Vagina (tissue), 2 donors: ENCODE results near the gene RNF208. TPM values are rescaled to one million over a fixed set of nuclear protein-coding genes. Genes with fewer than 3 reads are reported as not detected.
A peak's percentile ranks its signal among the peaks of the same experiment; 100 is the strongest.

Source experiments
- DNase-seq, 2 donors: peaks; one replicate each; pipeline ENCODE4 v3.0.0-alpha.2; 2017; ENCODE audit errors: extremely low spot score in 2 of 2
- H3K27ac ChIP-seq: fragments of 200-600 bp; sonication (generic); one replicate; pipeline ENCODE4 v1.5.1; 2019
- H3K27me3 ChIP-seq: fragments of 200-600 bp; sonication (generic); one replicate; pipeline ENCODE4 v1.5.1; 2019
- H3K36me3 ChIP-seq, 2 donors: fragments of 200-600 bp; sonication (generic); one replicate each; pipeline ENCODE4 v1.5.1; 2017 to 2019
- H3K4me1 ChIP-seq: fragments of 200-600 bp; sonication (generic); one replicate; pipeline ENCODE4 v1.5.1; 2019
- H3K4me3 ChIP-seq, 2 donors: fragments of 200-600 bp; sonication (generic); 1 replicate in 1 of 2; 2 replicates in 1 of 2; pipeline ENCODE4 v1.5.1; 2016 to 2019
- H3K9me3 ChIP-seq: fragments of 200-600 bp; sonication (generic); one replicate; pipeline ENCODE4 v1.5.1; 2019
- POLR2A ChIP-seq, 2 donors: fragments of 450-650 bp; IDR thresholded peaks; one replicate each; pipeline ENCODE4 v1.6.1; 2017; ENCODE audit warnings: antibody characterized with exemption in 2 of 2, mild to moderate bottlenecking in 2 of 2, moderate library complexity in 2 of 2
- POLR2AphosphoS5 ChIP-seq, 2 donors: sonication (generic); formaldehyde crosslinking; IDR thresholded peaks; one replicate each; pipeline ENCODE4 v1.9.0; 2017; ENCODE audit warnings: antibody characterized with exemption in 2 of 2, mild to moderate bottlenecking in 2 of 2, low read depth in 1 of 2; ENCODE audit not compliant: insufficient read depth in 1 of 2
- intact Hi-C: fragments of 100-400 bp; cut with DNase I; formaldehyde crosslinking; loops from one replicate; pipeline ENCODE4 v1.15.1; 2023
- total RNA-seq: library from RNA; depleted of rRNA; stranded (reverse); fragments of >200 nt; gene quantifications from one replicate; pipeline ENCODE4 v1.2.3, GENCODE V29; 2016
- TF ChIP-seq, protein P1 (sequence below), 3 experiments: fragments of 450-650 bp in 2 of 3; fragments of 200-600 bp in 1 of 3; sonication (generic) in 1 of 3; IDR thresholded peaks; one replicate each; pipeline ENCODE4 v1.5.1; 2017 to 2019; ENCODE audit warnings: antibody characterized with exemption in 3 of 3, mild to moderate bottlenecking in 2 of 3, moderate library complexity in 2 of 3

The RNF208 gene
- total RNA-seq, 1 donor from 2014 or later: 0.98 TPM

DNA sequence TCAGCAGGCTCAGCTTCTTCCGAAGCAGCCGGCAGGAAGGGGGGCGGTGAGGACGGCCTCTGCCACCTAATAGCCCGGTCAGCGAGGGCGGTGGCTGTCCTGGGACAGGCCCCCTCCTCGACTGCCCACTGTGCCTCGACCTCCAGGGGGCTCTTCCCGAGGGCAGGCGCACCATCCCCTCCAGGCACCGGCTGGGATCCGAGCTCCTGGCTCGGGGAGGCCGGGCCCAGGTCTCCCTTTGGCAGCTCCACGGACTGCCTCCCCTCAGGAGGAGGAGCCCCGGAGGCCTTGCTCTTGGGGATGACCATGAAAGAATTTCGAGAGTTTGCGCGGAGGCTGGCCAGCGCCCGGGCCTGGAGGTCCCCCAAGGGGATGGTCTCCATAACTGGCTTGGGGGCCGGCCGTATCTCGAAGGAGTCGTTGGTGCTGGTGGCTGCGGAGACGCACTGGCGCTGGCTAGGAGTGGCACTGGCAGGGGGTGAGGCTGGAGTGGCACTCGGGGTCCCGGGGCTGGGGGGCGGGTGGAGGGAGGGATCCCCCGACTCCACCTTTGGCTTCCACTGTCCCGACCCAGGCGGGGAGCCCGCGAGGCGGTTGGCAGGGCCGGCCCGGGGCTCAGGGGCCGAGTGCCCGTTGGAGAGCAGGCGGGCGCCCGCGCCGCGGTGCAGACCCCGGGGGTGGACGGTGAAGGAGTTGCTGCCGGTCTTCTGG, 22.5 kb downstream of the RNF208 start:
- H3K4me1 ChIP-seq: peaks cover 87% of the 10 kb centered on the region
- H3K9me3 ChIP-seq: no peaks in the 10 kb centered on the region
- no peaks in the 10 kb centered on the region for H3K36me3 ChIP-seq
- intact Hi-C loops: no loop called here
- H3K4me3 ChIP-seq: peak overlapping the region; percentile 61 to 72
- TF ChIP-seq, protein P1, sequence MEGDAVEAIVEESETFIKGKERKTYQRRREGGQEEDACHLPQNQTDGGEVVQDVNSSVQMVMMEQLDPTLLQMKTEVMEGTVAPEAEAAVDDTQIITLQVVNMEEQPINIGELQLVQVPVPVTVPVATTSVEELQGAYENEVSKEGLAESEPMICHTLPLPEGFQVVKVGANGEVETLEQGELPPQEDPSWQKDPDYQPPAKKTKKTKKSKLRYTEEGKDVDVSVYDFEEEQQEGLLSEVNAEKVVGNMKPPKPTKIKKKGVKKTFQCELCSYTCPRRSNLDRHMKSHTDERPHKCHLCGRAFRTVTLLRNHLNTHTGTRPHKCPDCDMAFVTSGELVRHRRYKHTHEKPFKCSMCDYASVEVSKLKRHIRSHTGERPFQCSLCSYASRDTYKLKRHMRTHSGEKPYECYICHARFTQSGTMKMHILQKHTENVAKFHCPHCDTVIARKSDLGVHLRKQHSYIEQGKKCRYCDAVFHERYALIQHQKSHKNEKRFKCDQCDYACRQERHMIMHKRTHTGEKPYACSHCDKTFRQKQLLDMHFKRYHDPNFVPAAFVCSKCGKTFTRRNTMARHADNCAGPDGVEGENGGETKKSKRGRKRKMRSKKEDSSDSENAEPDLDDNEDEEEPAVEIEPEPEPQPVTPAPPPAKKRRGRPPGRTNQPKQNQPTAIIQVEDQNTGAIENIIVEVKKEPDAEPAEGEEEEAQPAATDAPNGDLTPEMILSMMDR (IDR thresholded peaks at IDR 0.05): no peak
- TF ChIP-seq POLR2AphosphoS5 (IDR thresholded peaks at IDR 0.05; ENCODE audit: insufficient read depth in 1 of 2, low read depth in 1 of 2) (no peak), POLR2A (IDR thresholded peaks at IDR 0.05) (no peak)
- DNase-seq: no peak
- no peak overlapping the region for H3K27ac ChIP-seq
- no peaks in the 10 kb centered on the region for H3K27me3 ChIP-seq

DNA sequence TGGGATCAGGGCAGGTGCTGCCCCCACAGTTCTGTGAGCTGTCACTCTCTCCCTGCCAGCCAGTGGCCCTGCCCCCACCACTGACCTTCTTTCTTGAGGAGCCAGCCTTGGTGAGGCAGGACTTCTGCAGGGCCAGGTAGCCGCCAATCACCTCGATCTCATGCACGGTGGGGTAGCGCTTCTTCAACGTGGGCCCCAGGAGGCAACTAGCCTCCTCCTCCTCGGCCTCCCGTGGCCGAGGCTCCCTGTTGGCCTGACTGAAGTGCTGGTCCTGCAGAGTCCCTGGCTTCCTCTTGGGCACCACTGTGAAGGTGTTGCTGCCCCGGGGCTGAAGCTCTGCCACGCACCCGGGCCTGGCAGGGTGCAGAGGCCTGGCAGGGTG, 23.1 kb downstream of the RNF208 start:
- Histone ChIP-seq H3K4me1 (peaks cover 87% of the 10 kb centered on the region), H3K9me3 (no peaks in the 10 kb centered on the region), H3K27ac (no peak overlapping the region), H3K4me3 (peak overlapping the region; percentile 61 to 72), H3K36me3 (no peaks in the 10 kb centered on the region), H3K27me3 (no peaks in the 10 kb centered on the region)
- intact Hi-C loops: no loop called here
- TF ChIP-seq POLR2A (IDR thresholded peaks at IDR 0.05) (no peak), POLR2AphosphoS5 (IDR thresholded peaks at IDR 0.05; ENCODE audit: insufficient read depth in 1 of 2, low read depth in 1 of 2) (no peak)
- TF ChIP-seq, protein P1 (IDR thresholded peaks at IDR 0.05): no peak
- no peak for DNase-seq

DNA sequence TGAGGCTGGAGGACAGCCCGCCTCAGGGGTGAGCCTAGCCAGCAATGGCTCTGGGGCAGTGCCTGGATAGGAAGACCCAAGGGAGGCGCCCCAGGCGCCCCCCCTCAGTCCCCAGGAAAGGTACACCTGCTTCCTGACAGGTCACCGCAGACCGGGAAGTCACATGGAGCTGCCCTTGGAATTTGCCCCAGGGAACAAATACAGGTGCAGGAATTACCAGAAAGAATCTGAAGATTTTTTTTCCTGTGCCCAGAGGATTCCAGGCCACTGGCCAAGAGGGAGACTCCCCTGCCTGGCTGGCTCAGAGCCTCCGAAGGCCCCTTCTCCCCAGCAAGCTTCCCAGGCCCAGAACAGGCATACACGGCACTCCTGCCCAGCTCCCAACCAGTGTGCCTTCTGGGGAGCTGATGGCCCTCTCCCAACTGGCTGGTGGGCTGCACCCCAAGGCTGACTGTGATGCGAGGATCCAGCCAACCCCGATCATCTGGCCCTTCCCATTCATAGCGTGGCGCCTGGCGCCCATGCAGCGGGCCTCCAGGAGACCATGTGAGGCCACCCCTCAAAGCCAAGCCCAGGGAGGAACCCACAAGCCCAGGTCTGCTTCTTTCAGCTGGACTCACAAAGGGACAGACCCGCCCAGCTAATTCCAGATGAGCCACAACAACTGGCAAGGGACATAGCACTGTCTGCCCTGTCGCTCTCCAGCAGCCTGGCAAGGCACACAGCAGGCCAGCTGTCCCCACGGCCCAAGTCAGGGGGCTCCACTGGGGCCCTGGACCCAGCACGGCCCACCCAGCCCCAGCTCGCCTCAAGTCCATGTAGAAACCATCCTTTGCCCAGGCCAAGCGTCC, 23.8 kb downstream of the RNF208 start:
- Histone ChIP-seq H3K4me1 (peaks cover 80% of the 10 kb centered on the region), H3K9me3 (no peaks in the 10 kb centered on the region), H3K27me3 (no peaks in the 10 kb centered on the region), H3K36me3 (no peaks in the 10 kb centered on the region), H3K27ac (no peak overlapping the region), H3K4me3 (peak overlapping the region in 1 of 2 donors; percentile 61)
- intact Hi-C loops: no loop called here
- TF ChIP-seq POLR2A (IDR thresholded peaks at IDR 0.05) (no peak), POLR2AphosphoS5 (IDR thresholded peaks at IDR 0.05; ENCODE audit: insufficient read depth in 1 of 2, low read depth in 1 of 2) (no peak)
- TF ChIP-seq, protein P1 (IDR thresholded peaks at IDR 0.05): no peak
- no peak for DNase-seq

DNA sequence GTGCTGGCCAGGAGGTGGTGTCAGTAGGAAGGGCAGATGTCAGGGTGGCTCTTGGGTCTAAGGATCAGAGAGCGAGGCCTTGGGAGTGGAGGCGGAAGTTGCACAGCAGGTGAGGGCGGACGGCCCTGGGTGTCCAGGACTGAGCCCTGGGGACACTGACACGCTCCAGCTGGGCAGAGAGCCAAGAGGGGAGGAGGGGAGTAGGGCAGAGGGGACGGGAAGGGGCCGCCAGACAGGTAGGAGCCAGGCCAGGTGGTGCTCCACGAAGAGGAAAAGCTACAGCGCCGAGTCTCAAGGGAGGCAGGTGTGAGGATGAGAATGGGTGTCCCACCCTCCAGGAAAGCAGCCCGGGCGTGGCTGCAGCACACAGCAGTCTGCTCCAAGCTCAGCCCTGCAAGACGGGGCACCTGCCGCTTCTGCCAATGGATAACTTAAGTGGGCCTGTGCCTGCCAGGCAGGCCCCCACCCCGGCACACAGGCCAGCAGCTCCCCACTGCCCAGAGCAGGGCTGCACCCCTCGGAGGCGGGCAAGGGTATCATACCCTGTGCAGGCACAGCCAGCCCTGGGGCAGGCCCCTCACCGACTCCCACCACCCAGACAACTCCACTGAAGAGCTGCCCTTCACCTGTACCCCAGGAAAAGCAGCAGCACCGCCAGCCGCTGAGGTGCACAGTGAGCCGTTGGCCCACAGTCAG, 26.4 kb downstream of the RNF208 start:
- H3K27ac ChIP-seq: no peak overlapping the region

More for the DNA sequence above, 26.4 kb downstream of the RNF208 start:
- TF ChIP-seq POLR2A (IDR thresholded peaks at IDR 0.05): no peak
- TF ChIP-seq, protein P1 (IDR thresholded peaks at IDR 0.05): no peak
- intact Hi-C loops: no loop called here
- DNase-seq: no peak
- no peaks in the 10 kb centered on the region for H3K27me3 ChIP-seq
- no peaks in the 10 kb centered on the region for H3K9me3 ChIP-seq
- H3K36me3 ChIP-seq: peaks cover 0 to 2% of the 10 kb centered on the region in 2 donors
- peaks cover 64% of the 10 kb centered on the region for H3K4me1 ChIP-seq
- H3K4me3 ChIP-seq: no peak overlapping the region
